NCI-H2227 (cell line): ENCODE data around the gene ITIH5.

Experiments
- DNase-seq: peaks from one replicate; lab custom pipeline; 2025; ENCODE audit not compliant: unreplicated experiment; lab: John Stamatoyannopoulos, UW

Gene ITIH5

DNA sequence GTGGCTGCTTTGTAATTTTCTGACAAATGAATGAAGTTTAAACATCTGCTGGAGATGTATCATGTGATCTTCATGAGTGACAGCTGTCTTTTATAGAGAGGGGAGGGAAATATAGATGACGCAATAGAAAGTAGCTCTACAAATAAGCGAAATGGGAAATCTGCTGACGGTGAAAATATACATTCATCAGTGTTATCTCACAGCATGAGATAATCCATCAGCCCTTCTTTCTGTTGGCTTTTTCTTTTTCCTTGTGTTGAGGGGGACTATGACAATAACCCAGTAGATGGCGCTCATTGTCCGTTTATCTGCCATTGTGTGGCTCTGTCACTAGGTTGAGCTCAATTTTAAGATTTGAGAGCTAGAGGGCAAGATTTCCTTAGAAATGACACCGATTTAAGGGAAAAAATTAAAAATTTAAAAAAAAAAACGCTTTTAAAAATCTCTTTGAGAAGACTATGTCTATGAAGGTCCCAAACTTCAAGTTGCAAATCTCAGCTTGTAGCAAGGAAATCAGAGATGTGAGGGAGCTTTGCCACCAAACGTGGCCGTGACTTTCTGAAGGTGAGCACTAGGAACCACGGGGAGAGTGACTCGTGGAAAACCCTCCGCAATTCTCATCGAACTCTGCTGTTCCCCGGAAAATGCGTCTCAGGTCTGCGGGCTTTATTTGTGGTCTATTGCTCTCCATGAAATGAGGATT lies 141.3 kb downstream of the ITIH5 start:
- peak; percentile 40 for DNase-seq

DNA sequence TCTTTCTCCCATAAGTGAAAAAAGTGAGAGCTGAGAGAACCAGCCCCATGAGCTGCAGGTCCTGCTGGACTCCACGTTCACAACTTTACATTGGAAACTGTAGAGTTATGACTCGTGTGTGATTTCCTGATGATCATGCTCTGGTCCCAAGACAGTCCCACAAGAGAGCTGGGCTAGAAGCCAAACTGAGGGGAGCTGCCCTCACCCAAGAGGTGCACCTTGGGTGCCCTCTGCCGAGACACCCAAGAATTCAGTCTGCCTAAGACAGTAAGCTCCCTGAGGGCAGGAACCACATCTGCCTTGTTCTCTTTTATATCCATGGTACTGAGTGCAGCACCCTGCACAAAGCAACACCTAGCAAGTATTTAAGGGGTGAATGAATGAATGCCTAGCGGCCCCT lies 143.1 kb downstream of the ITIH5 start:
- no peak for DNase-seq

DNA sequence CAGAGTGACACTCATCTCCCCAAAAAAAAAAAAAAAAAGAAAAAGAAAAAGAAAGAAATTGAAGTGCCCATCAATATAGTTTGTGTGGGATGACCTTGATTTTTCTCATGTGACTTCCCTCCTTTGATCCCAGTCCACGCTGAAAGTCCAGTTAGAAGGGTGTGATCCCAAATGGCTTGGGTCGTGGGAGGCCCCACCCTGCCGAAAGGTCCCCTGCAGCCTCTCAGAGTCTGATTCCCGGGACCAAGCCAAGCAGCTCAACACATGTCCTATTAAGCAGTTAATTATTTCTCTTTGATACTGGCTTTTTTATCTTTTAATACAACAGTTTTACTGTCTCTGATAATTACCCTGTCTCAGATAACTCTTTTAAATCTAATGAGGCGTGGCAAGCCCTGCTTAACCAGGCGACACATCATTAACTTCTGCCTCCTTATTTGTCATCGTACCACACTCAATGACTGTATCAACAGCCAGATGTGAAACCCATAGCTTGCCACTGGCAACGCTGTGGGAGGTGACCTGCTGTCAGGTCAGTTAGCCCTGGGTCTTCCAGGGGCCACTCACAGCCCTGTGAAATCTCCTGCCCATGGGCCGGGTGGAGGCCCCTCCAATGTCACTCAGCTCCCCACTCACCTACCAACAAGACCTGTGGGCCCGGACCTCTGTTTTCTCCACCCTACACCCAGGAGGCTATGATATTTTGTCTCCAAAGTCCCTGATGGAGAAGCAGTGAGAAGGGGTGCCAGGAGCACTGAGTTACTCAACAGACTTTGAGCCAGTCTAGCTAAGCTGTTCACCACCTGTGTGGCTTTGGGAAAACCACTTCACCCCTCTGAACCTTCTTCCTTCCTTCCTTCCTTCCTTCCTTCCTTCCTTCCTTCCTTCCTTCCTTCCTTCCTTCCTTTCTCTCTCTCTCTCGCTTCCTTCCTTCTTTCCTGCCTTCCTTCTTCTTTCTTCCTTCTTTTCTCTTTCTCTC lies 146.0 kb downstream of the ITIH5 start:
- DNase-seq, result no peak

DNA sequence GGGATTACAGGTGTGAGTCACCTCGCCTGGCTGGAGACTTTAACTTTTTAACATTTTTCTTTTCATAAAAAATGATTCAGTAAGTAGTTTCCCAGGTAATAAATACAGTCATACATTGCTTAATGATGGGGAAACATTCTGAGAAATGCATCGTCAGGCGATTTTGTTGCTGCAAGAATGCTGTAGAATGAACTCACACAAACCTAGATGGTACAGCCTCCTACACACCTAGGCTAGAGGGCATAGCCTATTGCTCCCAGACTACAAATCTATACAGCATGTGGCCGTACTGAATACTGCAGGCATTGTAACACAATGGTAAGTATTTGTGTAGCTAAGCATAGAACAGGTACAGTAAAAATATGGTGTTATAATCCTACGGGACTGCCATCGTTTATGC lies 147.4 kb downstream of the ITIH5 start:
- no peak for DNase-seq

DNA sequence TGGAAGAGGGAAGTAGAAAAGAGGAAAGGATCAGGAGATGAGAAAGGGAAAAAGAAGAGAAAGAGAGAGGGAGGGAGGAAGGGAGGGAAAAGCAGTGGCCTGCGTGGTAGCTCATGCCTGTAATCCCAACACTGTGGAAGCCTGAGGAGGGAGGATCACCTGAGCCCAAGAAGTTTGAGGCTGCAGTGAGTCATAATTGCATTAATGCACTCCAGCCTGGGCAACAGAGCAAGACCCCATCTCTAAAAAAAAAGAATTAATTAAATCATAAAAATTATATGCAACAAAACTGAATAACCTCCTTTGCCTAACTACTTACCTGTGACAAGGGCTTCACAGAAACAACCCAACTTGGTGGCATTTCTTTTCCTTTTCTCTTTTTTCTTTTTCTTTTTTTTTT lies 148.1 kb downstream of the ITIH5 start:
- DNase-seq, result no peak

DNA sequence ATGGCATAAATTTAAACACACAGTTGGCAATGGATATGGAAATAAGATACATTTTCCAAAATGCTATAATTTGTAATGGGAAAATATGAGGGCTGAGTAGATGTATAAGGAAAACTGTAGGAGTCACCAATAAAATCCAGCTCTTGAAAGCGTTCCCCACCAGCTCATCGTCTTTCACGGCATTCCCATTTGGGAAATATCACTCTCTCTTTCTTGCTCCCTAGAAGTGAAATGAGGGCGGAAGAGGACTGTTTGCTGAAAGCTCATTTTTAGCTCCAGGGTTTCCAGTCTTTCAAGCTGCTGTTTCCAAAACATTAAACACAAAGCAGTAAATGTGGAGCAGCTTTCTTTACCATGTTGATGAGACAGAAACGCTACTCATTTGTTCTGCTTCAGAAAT lies 151.3 kb downstream of the ITIH5 start:
- no peak for DNase-seq

DNA sequence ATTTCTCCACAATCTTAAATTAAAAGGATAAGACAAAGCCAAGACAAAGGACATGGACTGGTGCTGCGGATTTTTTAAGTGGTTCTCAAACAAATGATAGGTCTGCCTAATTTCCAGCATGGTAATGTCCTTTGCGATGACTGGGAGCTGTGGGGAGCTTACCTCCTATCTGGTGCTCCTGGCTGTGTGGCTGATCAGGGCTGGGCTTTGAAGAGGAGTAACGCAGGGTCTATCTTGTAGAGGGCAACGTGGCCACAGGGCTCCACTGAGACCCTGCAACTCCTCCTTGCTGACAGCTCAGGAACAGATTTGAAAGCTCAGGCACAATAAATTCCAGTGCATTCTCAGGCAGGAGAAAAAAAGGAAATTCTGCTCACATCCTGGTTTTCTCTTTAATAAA lies 152.8 kb downstream of the ITIH5 start:
- no peak for DNase-seq

DNA sequence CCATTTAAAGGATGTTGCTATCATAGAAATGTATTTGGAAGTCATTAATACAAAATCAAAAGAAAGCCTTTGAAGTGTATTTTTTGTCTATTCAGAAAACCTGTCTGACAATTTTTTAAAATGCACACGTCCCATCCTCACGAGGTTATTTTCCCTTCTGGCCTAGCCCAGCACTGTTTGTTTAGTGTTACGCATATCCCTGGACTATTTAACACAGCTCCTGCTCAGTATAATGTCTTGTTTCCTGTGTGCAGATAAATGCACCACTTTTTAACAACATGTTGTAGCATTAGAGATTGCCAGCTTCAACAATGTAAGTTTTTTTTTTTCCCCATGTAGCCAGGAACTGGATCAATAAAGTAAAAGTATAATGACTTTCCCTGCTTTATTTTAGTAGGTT lies 153.3 kb downstream of the ITIH5 start:
- no peak for DNase-seq

DNA sequence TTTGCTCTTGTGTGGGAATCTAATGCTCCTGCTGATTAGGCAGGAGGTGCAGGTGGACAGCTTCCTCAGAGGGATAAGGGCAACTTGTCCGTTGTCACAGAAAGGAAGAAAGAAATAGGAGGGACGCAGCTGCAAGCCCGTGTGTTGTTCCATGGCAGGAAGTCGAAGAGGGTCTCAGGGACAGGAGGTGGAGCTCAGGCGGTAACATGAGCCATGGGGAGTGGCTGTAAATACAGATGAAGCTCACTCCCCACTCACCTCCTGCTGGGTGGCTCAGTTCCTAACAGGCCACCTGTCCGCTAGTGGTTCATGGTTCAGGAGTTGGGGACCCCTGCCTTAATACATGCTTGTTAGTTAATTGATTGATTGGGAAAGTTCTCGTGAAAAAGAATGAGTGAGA lies 154.3 kb downstream of the ITIH5 start:
- DNase-seq, result no peak

DNA sequence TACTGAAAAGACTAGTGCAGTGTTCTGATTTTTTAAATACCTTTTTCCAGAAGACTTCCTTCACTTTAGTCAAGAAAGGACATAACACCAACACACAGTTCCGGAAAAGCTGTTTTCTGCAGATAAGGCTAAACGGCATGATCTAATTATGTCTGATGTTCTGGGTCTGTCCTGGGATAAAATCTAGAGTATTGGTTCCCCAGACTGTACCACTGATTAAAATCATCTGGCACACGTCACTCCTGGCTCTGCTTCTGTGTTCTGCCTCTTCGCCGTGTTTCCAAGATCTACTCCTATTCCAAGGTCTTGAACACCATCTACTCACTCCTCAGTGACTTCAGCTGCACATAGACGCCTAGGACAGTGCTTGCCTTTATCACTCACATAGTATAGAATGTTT lies 155.2 kb downstream of the ITIH5 start:
- no peak for DNase-seq
